Hematopoietic multipotent progenitor cell treated with erythropoietin and hydrocortisone succinate and interleukin-3 and kit ligand, for 17 days (in vitro differentiated cells): ENCODE measurements around the gene RETREG3.
"Not testable (repeated sequence)": the region's sequence is repeated elsewhere in the genome, so short reads cannot be mapped to it uniquely, and the experiment has no call there.

Experiments used
- DNase-seq: peaks from one replicate; pipeline ENCODE4 v3.0.0-alpha.2; 2015; ENCODE audit warnings: low spot score

The RETREG3 gene

GRCh38 chr17:42573095-42573494 is 36.1 kb downstream of the RETREG3 start:
- DNase-seq, result no peak

GRCh38 chr17:42571435-42572225 is 37.5 kb downstream of the RETREG3 start:
- DNase-seq, result no peak

GRCh38 chr17:42568341-42569111 is 40.6 kb downstream of the RETREG3 start:
- DNase-seq, result no peak

GRCh38 chr17:42566883-42567573 is 42.1 kb downstream of the RETREG3 start, which contains the start of gene MLX:
MLX (plus strand) TSS chr17:42567100; CDS start chr17:42567125, 25 bp downstream.
- DNase-seq, result peak; percentile 98

- DNase-seq, result no peak
Measured at GRCh38 chr17:42566215-42566882, 42.8 kb downstream of the RETREG3 start.

- DNase-seq, result no peak
Measured at GRCh38 chr17:42565523-42566214, 43.5 kb downstream of the RETREG3 start.

- DNase-seq, result no peak
Measured at GRCh38 chr17:42564815-42565522, 44.2 kb downstream of the RETREG3 start.

GRCh38 chr17:42563950-42564349 is 45.2 kb downstream of the RETREG3 start:
- DNase-seq, result no peak

- no peak for DNase-seq
Measured at GRCh38 chr17:42563543-42563942, 45.6 kb downstream of the RETREG3 start.

GRCh38 chr17:42563143-42563509 is 46.0 kb downstream of the RETREG3 start:
- no peak for DNase-seq

GRCh38 chr17:42562388-42563142 is 46.6 kb downstream of the RETREG3 start:
- DNase-seq, result no peak

GRCh38 chr17:42561897-42562387 is 47.2 kb downstream of the RETREG3 start, which contains the start of gene COASY:
COASY (plus strand) TSS chr17:42562148; CDS start chr17:42562623, 475 bp downstream.
- peak; percentile 94 for DNase-seq

GRCh38 chr17:42560246-42560645 is 48.9 kb downstream of the RETREG3 start:
- no peak for DNase-seq

- no peak for DNase-seq
Measured at GRCh38 chr17:42559075-42559474, 50.1 kb downstream of the RETREG3 start.

- DNase-seq, result not testable (repeated sequence)
Measured at GRCh38 chr17:42555961-42556617, 53.1 kb downstream of the RETREG3 start.

- no peak for DNase-seq
Measured at GRCh38 chr17:42555122-42555622, 54.0 kb downstream of the RETREG3 start.

- DNase-seq, result no peak
Measured at GRCh38 chr17:42554250-42555121, 54.7 kb downstream of the RETREG3 start.

- no peak for DNase-seq
Measured at GRCh38 chr17:42553866-42554249, 55.3 kb downstream of the RETREG3 start.
